GM21737 (cell line): ENCODE results near the gene TICRR.
"Not testable (repeated sequence)": the region's sequence is repeated elsewhere in the genome, so short reads cannot be mapped to it uniquely, and the experiment has no call there.

Source experiments
- ATAC-seq: cut with Tn5 transposase; IDR thresholded peaks from one replicate; pipeline ENCODE4 v1.9.1; 2021; ENCODE audit warnings: mild to moderate bottlenecking, moderate library complexity; ENCODE audit not compliant: unreplicated experiment

TICRR gene

GRCh38 chr15:89559769-89560264, 15.5 kb upstream of the TICRR start:
- ATAC-seq = no peak

DNA sequence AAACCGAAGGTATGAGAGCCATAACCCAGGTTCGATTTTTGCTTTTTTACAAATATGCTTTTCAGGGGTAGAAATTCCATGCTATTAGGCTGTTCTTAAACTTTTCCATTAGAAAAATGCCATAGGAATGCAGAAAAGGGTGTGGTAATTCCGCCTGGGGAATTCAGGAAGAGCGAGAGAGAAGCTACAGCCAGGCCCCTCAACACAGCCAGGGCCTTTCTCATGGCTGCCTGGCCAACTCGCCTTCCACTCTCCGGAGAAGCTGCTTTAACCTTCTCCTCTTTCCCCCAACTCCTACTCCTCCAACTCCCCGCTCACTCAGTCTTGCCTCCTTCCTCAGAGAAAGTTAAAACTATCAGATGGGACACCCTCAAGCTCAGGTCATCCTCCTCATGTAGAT, 9.1 kb upstream of the TICRR start:
- ATAC-seq = no peak

- no peak for ATAC-seq
Observed at GRCh38 chr15:89566621-89567294, 8.5 kb upstream of the TICRR start.

DNA sequence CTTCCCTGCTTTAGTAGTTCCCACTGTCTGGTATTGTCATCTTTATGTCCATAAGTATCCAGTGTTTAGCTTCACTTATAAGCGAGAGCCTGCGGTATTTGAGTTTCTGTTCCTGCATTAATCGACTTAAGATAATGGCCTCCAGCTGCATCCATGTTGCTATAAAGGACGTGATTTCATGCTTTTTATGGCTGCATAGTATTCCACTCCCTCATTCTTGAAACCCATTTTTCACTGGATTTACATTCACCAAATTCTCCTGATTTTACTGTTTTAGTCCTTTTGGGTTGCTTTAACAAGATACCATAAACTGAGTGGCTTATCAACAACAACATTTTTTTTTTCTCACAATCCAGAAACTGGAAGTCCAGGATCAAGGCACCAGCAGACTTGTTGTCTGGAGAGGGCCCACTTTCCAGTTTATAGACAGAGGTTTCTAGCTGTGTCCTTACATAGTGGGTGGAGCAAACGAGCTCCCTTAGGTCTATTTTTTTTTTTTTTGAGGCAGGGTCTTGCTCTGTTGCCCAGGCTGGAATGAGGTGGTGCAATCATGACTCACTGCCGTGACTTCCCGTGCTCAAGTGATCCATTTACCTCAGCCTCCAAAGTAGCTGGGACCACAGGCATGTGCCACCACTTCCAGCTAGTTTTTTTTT, 6.1 kb upstream of the TICRR start:
- no peak for ATAC-seq

DNA sequence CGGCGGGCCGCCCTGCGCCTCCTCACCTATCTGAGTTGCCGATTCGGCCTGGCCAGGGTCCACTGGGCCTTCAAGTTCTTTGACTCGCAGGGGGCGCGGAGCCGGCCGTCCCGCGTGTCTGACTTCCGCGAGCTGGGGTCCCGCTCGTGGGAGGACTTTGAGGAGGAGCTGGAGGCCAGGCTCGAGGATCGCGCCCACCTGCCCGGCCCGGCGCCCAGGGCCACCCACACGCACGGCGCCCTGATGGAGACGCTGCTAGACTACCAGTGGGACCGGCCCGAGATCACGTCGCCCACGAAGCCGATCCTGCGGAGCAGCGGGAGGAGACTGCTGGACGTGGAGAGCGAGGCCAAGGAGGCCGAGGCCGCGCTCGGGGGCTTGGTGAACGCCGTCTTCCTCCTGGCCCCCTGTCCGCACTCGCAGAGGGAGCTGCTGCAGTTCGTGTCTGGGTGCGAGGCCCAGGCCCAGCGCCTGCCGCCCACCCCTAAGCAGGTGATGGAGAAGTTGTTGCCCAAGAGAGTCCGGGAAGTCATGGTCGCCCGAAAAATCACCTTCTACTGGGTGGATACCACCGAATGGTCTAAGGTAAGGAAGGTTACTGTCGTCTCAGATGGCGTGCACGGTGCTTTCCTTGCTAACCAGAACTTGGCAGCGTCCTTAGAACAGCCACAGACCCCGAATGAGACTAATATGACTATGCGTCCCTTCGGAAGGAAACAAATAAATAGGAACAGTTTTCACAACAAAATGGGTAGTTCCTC, 567 bp downstream of the TICRR start:
- peak; percentile 22 for ATAC-seq

DNA sequence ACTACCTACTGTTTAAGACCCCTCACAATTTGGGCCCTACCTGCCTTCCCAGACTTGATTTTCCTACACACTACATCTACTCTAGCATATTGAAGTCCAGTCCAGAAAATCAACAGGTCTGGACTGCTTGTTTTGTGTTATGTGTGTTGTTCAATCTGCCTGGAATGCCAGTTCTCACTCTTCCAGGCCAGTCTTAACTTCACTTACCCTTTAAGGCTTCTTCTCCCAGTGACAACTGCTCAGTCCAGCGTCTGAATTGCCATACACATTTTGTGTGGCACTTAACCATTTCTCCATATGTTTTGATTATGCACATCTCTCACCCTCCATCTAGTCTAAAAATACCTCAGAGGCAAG, 1.1 kb downstream of the TICRR start:
- no peak for ATAC-seq

GRCh38 chr15:89577776-89578115, 2.5 kb downstream of the TICRR start:
- no peak for ATAC-seq

DNA sequence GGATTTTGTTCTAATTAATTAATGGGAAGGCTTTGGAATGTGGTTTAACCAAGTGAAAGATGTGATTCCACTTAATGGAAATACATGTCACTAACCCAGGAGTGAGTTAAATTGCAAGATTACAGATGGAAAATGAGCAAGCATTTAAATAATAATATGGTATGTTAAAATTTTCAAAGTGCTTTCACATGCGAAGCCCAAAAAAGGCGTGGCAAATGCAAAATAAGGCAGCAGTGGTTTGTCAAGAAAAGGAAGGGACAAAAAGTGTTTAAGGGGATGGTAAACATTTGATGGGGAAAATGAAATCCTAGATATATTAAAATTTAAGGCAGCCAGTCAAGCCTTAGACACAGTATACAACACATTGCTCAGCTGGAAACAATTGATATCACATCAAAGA, 2.9 kb downstream of the TICRR start:
- no peak for ATAC-seq

GRCh38 chr15:89580747-89581146, 5.5 kb downstream of the TICRR start:
- ATAC-seq = not testable (repeated sequence)

GRCh38 chr15:89586651-89587050, 11.4 kb downstream of the TICRR start:
- ATAC-seq = no peak

DNA sequence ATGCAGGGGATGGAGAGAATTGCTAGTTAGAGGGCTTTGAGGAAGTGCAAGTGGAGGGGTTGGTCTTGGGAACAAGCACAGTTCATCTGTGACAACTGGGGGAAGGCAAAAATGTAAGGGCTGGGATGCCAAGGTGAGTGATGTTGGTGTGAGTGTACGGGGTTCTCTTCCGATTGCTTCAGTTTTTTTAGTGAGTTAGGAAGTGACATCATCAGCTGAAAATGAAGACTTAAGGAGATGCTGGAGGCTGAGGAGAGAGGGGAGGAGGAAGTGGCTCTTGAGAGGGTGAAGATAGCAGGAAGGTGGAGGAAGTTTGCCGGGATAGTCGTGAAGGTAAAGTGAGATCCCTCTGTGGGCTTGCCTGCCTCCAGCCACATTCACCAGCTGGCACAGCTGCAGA, 12.7 kb downstream of the TICRR start:
- no peak for ATAC-seq

- ATAC-seq = no peak
Observed at GRCh38 chr15:89591834-89592233, 16.6 kb downstream of the TICRR start.

GRCh38 chr15:89593018-89593417, 17.7 kb downstream of the TICRR start:
- no peak for ATAC-seq

- ATAC-seq = no peak
Observed at GRCh38 chr15:89599021-89599420, 23.8 kb downstream of the TICRR start.

DNA sequence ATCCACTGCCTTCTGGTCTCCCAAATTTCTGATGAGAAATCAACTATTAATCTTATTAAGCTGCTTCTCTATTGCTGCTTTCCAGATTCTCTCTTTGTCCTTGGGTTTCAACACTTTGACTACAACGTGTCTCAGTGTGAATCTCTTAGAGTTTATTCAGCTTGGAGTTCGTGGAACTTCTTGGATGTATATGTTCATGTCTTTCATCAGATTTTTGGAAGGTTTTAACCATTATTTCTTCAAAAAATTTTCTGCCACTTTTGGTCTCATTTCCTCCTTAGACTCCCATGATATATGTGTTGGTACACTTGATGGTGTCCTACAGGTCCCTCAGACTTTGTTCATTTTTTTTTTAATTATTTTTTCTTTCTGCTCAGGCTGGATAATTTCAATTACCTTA, 36.0 kb downstream of the TICRR start:
- ATAC-seq = no peak

GRCh38 chr15:89613031-89613430, 37.8 kb downstream of the TICRR start:
- ATAC-seq = no peak

GRCh38 chr15:89614164-89614563, 38.9 kb downstream of the TICRR start:
- ATAC-seq = no peak

- no peak for ATAC-seq
Observed at GRCh38 chr15:89615135-89615534, 39.9 kb downstream of the TICRR start.

- no peak for ATAC-seq
Observed at GRCh38 chr15:89616228-89616627, 41.0 kb downstream of the TICRR start.

- no peak for ATAC-seq
Observed at GRCh38 chr15:89621547-89621946, 46.3 kb downstream of the TICRR start.

GRCh38 chr15:89623165-89623564, 47.9 kb downstream of the TICRR start:
- no peak for ATAC-seq

DNA sequence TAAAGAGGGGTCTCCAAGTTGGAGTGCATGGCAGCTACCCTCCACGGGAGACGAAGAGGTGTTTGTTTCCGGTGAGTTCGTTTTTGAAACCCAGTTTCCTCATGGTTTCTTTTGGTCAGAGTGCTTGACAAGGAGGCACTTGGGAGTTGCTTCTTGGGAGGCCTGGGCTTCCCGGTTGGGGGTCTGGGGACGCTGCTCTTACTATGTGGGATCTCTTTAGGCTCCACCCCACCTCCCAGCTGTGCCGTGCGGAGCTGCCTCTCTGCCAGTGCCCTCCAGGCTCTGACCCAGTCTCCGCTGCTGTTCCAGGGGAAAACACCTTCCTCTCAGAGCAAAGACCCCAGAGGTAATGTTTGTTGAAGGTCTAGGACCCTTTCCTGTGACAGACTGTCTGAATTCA, 50.4 kb downstream of the TICRR start:
- ATAC-seq = no peak
